Heart right ventricle (tissue), 16 donors: ENCODE results near the gene GOLGA6A. TPM values are rescaled to one million over a fixed set of nuclear protein-coding genes. Genes with fewer than 3 reads are reported as not detected.
"Not testable (repeated sequence)": the region's sequence is repeated elsewhere in the genome, so short reads cannot be mapped to it uniquely, and the experiment has no call there.

Experiments
- ATAC-seq, 8 donors: fragments of 200-7000 bp; cut with Tn5 transposase; one replicate each; pipeline ENCODE4 v1.9.1; 2020; ENCODE audit warnings: mild to moderate bottlenecking in 8 of 8, moderate library complexity in 8 of 8, moderate number of reproducible peaks in 1 of 8
- DNase-seq, 2 donors: peaks; one replicate each; pipeline ENCODE4 v3.0.0-alpha.2; 2020
- H3K27ac ChIP-seq, 10 donors: fragments of 200-600 bp; sonication (generic) in 2 of 10; one replicate each; pipeline versions ENCODE4 v1.5.0 to v1.8.0; 2020 to 2022; ENCODE audit warnings: mild to moderate bottlenecking in 3 of 10
- H3K27me3 ChIP-seq, 7 donors: fragments of 200-600 bp; one replicate each; pipeline ENCODE4 v1.8.0; 2021 to 2022; ENCODE audit warnings: mild to moderate bottlenecking in 2 of 7
- H3K36me3 ChIP-seq, 9 donors: fragments of 200-600 bp; sonication (generic) in 1 of 9; one replicate each; pipeline versions ENCODE4 v1.5.0 to v1.8.0; 2020 to 2022; ENCODE audit warnings: mild to moderate bottlenecking in 2 of 9
- H3K4me1 ChIP-seq, 9 donors: fragments of 200-600 bp; sonication (generic) in 1 of 9; one replicate each; pipeline versions ENCODE4 v1.5.0 to v1.8.0; 2020 to 2022; ENCODE audit warnings: mild to moderate bottlenecking in 4 of 9
- H3K4me3 ChIP-seq, 10 donors: fragments of 200-600 bp; sonication (generic) in 2 of 10; one replicate each; pipeline versions ENCODE4 v1.5.0 to v1.8.0; 2020 to 2022; ENCODE audit warnings: mild to moderate bottlenecking in 7 of 10, moderate library complexity in 2 of 10
- H3K9me3 ChIP-seq, 11 donors: fragments of 200-600 bp in 10 of 11; sonication (generic) in 2 of 11; one replicate each; pipeline versions ENCODE4 v1.5.0 to v1.8.0; 2013 to 2022; ENCODE audit warnings: mild to moderate bottlenecking in 2 of 11, control low read depth in 1 of 11, moderate library complexity in 1 of 11
- WGBS, 2 donors: extraction: QIAGEN DNeasy Blood & Tissue Kit; methylation state at CpG; one replicate each; pipeline ENCODE4 v1.1.7; 2013; ENCODE audit warnings: inconsistent platforms in 1 of 2; 5-methylcytosine and 5-hydroxymethylcytosine counted together
- intact Hi-C, 10 donors: fragments of 100-400 bp; cut with DNase I; formaldehyde crosslinking; loops; one replicate each; pipeline versions ENCODE4 v1.11.1 to v1.14.2; 2022
- long read RNA-seq, 3 donors: library from polyadenylated mRNA; unstranded; transcript quantifications; one replicate each; pipeline ENCODE4 v2.0.0, GENCODE V29; 2020 to 2021
- polyA plus RNA-seq, 2 donors: library from polyadenylated mRNA; stranded (reverse); fragments of 200-250 nt; gene quantifications; one replicate each; pipeline ENCODE4 v1.2.3, GENCODE V29; 2013
- total RNA-seq, 10 donors: library from RNA; stranded (reverse); fragmentation: NEBNext Ultra II Directional in 3 of 10; extraction: Animal tissue kit (Norgen Biotek cat#: 25700) in 3 of 10; gene quantifications; one replicate each; pipeline versions ENCODE4 v1.2.1 to v1.2.4, GENCODE V29; 2021 to 2023
- TF ChIP-seq, protein P1 (sequence below), 9 donors: fragments of 200-600 bp; sonication (generic) in 2 of 9; IDR thresholded peaks; one replicate each; pipeline versions ENCODE4 v1.5.0 to v1.8.0; 2021 to 2022; ENCODE audit warnings: antibody characterized with exemption in 9 of 9, mild to moderate bottlenecking in 5 of 9, moderate library complexity in 1 of 9
- donor health status: Arrhythmogenic right ventricular cardiomyopathy.
- donor health status: ischemic (EF 13 %, LVEDD 7.1; RV severe dilation, severe dysfunction).
- donor health status: healthy with polysubstance abuse.
- donor health status: DM: no; HTN: yes; CAD: no.
- donor health status: DM: no; HTN: no; CAD: no.
- donor health status: ischemic (EF 25% LVEDD 6.9; RV normal size, moderate dysfunction).
- donor health status: ischemic (EF 25% LVEDD 5.7; RV mildly dilated, moderate dysfunction).
- donor health status: healthy.
- donor health status: DM: yes; HTN: yes; CAD: no.
- donor health status: Ischemic cardiomyopathy.
- donor health status: ischemic (EF 35%, LVEDD 5.7; RV mildly dilated, moderate dysfunction).
- donor health status: nonischemic (EF 11% LVEDD 7.7; RV severe dilation, severe dysfunction).
- donor health status: DM: yes; HTN: yes; CAD: no.
- donor health status: PGD.
- donor health status: ischemic (EF 29% LVEDD 5.4; RV normal size, mild dysfunction).
- donor health status: nonischemic (EF 23%, LVEDD 6.1; RV moderate dilation, normal function).

Gene GOLGA6A, protein sequence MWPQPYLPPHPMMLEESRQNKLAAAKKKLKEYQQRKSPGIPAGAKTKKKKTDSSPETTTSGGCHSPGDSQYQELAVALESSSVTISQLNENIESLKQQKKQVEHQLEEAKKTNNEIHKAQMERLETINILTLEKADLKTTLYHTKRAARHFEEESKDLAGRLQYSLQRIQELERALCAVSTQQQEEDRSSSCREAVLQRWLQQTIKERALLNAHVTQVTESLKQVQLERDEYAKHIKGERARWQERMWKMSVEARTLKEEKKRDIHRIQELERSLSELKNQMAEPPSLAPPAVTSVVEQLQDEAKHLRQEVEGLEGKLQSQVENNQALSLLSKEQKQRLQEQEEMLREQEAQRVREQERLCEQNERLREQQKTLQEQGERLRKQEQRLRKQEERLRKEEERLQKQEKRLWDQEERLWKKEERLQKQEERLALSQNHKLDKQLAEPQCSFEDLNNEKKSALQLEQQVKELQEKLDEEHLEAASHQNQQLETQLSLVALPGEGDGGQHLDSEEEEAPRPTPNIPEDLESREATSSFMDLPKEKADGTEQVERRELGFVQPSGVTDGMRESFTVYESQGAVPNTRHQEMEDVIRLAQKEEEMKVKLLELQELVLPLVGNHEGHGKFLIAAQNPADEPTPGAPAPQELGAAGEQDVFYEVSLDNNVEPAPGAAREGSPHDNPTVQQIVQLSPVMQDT
- total RNA-seq = not detected
- not detected for polyA plus RNA-seq
- long read RNA-seq, donor 1 = 0 reads
- long read RNA-seq, donor 2 = 0 reads
- long read RNA-seq, donor 3 = 0 reads

DNA sequence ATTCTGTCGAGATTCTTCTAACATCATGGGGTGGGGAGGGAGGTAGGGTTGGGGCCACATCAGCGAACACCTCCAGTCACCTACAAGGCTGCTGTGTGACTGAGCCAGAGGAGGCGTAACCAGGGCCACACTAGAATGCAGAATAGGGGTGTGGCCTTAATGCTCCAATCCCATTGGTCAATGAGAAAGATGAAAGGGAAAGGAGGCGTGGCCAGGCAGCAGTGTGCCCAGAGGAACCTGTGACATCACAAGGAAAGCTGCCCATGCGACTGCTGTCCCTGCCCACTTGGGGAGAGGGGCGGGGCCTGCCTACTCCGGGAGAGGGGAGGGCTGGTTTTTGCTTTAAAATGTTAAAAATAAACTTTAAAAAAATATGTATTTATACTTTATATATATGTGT, at the start of gene GOLGA6A:
Gene GOLGA6A (minus strand): TSS at position 101 of the 400 bp plus-strand sequence. CDS start 41 bp downstream, at position 60.
- H3K9me3 ChIP-seq, ATAC-seq, intact Hi-C loops, H3K27ac ChIP-seq, H3K4me3 ChIP-seq, H3K27me3 ChIP-seq, H3K4me1 ChIP-seq, DNase-seq, H3K36me3 ChIP-seq: not testable (repeated sequence)
- no CpG with 5 or more reads among the region's 7 CpGs for WGBS, 2 donors

DNA sequence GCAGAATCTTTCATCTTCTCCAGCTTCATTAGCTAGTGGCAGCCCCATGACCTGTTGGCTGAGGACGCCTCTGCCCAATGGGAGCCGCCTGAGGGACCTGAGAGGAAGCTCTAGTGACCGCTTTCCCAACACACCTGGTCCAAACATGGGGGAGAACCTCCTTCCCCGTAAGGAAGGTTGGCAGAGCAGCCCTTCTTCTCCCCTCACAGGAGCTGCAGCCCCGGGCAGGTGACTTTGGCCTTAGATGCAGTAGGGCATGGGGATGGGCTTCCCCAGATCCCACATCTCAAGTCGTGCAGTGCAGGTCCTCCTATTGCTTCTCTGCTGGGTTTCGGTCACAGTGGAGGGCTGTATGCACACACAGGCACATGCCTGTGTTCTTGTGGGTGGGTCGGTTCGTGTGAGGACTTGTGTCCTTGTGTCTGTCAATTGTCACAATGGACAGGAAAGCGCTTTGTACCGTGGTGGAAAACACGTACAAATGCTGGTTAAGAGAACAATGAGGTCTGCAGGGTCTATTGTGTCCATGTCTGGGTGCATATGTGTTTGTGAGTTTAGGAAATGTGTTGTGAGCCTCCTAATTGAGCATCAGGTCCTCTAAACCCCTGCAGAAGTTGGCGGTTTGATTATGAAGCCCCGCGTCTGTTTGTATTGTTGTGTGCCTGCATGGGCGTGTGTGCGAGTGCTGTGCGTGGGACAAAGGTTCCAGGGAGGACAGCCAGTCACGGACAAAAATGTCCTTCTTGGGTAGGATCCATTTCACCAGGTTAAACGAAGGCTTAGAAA, 49.5 kb upstream of the GOLGA6A start:
- DNase-seq (no peak), ATAC-seq (no peak)
- intact Hi-C loops = loop anchor here in 1 of 10 donors (10.0 kb wide), 1 partner anchor 113 kb away; no protein-coding TSS in a partner anchor
- TF ChIP-seq, protein P1, sequence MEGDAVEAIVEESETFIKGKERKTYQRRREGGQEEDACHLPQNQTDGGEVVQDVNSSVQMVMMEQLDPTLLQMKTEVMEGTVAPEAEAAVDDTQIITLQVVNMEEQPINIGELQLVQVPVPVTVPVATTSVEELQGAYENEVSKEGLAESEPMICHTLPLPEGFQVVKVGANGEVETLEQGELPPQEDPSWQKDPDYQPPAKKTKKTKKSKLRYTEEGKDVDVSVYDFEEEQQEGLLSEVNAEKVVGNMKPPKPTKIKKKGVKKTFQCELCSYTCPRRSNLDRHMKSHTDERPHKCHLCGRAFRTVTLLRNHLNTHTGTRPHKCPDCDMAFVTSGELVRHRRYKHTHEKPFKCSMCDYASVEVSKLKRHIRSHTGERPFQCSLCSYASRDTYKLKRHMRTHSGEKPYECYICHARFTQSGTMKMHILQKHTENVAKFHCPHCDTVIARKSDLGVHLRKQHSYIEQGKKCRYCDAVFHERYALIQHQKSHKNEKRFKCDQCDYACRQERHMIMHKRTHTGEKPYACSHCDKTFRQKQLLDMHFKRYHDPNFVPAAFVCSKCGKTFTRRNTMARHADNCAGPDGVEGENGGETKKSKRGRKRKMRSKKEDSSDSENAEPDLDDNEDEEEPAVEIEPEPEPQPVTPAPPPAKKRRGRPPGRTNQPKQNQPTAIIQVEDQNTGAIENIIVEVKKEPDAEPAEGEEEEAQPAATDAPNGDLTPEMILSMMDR (IDR thresholded peaks at IDR 0.05) = no peak
- Histone ChIP-seq H3K36me3 (peaks cover 0 to 14% (median 0%) of the 10 kb centered on the region in 9 donors), H3K27me3 (peaks cover 0 to 100% (median 78%) of the 10 kb centered on the region in 7 donors), H3K9me3 (peaks cover 0 to 4% (median 0%) of the 10 kb centered on the region in 11 donors), H3K4me3 (peak overlapping the region in 4 of 10 donors; percentile 48 to 59 (median 52)), H3K4me1 (peaks cover 7 to 84% (median 70%) of the 10 kb centered on the region in 9 donors), H3K27ac (peak overlapping the region in 6 of 10 donors; percentile 43 to 67 (median 52))
- WGBS, 2 donors = 30 to 31% methylated on average over 20 of the region's 20 CpGs

DNA sequence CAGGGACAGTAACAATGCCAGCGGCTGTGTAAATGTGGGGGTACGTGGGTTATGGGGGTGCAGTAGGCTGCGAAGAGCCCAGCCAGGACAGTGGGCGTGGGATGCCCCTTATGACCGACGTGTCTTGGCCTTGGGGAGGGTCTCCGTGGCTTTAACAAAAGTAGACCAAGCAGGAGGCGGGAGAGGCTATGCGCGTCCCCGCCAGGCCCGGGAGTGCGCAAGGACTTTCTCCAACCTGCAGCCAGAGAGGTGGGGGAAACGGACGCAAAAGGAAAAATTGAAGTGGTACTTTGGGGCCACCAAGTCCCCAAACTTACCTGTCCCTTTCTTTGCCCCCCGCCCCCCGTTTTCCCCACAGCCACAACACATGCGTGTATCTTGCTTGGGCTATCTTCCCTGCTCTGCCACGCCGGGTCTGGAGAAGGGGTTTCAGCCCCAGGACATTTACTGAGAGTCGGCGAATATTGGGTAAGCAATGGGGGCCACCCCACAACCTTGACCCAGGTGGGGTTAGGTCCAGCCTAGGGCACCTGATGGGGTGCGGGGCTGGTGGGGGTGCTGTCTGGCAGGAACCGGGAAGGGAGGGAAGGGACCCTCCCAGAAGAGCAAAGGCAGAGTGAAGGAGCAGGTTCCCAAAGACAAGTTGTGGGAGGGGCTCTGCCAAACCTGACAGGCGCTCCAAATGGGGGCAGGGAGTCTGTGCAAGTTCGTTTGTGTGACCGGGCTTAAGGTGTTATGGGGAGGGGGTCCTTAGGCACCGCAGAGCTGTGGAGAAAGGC, 48.7 kb upstream of the GOLGA6A start:
- Histone ChIP-seq H3K9me3 (peaks cover 0 to 4% (median 0%) of the 10 kb centered on the region in 11 donors), H3K4me1 (peaks cover 3 to 79% (median 67%) of the 10 kb centered on the region in 9 donors), H3K36me3 (peaks cover 0 to 14% (median 0%) of the 10 kb centered on the region in 9 donors), H3K27me3 (peaks cover 0 to 98% (median 80%) of the 10 kb centered on the region in 7 donors), H3K4me3 (peak overlapping the region in 9 of 10 donors; percentile 2 to 64 (median 55)), H3K27ac (peak overlapping the region in 6 of 10 donors; percentile 49 to 89 (median 75))
- intact Hi-C loops = loop anchor here in 1 of 10 donors (10.0 kb wide), 1 partner anchor 114 kb away; no protein-coding TSS in a partner anchor
- ATAC-seq (no peak), DNase-seq (no peak)
- TF ChIP-seq, protein P1 (IDR thresholded peaks at IDR 0.05) = no peak
- 14 to 26% methylated on average over 28 of the region's 28 CpGs for WGBS, 2 donors
